CD14-positive monocyte (primary cell): ENCODE data around the gene TCF19. TPM values are rescaled to one million over a fixed set of nuclear protein-coding genes. Genes with fewer than 3 reads are reported as not detected.

Experiments used
- DNase-seq, 3 donors: peaks; one replicate each; pipeline ENCODE4 v3.0.0-alpha.2; 2011 to 2022
- H2AFZ ChIP-seq: 2 replicates; pipeline ENCODE4 v1.6.0; 2012; ENCODE audit warnings: mild to moderate bottlenecking, low read depth, low read length, inconsistent platforms; ENCODE audit not compliant: insufficient read depth, poor library complexity, severe bottlenecking
- H3K27ac ChIP-seq, 2 donors: 1 replicate in 1 of 2; 2 replicates in 1 of 2; pipeline ENCODE4 v1.5.1; 2012 to 2013; ENCODE audit warnings: low read length in 2 of 2, control low read depth in 1 of 2, inconsistent platforms in 1 of 2, low read depth in 1 of 2, mild to moderate bottlenecking in 1 of 2
- H3K27me3 ChIP-seq, 2 donors: one replicate each; pipeline versions ENCODE4 v1.6.0 to v1.6.1; 2011 to 2013; ENCODE audit warnings: low read length in 2 of 2; ENCODE audit not compliant: control insufficient read depth in 2 of 2, insufficient read depth in 2 of 2
- H3K36me3 ChIP-seq, 2 donors: replicated peaks in 1 of 2; 1 replicate in 1 of 2; 2 replicates in 1 of 2; pipeline versions ENCODE4 v1.5.1 to v1.6.1; 2012 to 2013; ENCODE audit warnings: low read length in 2 of 2, control low read depth in 1 of 2, inconsistent platforms in 1 of 2, mild to moderate bottlenecking in 1 of 2; ENCODE audit not compliant: insufficient read depth in 2 of 2, control insufficient read depth in 1 of 2
- H3K4me1 ChIP-seq, 2 donors: 1 replicate in 1 of 2; 2 replicates in 1 of 2; pipeline versions ENCODE4 v1.5.1 to v1.6.1; 2012 to 2013; ENCODE audit warnings: low read length in 2 of 2, control low read depth in 1 of 2, inconsistent platforms in 1 of 2, mild to moderate bottlenecking in 1 of 2, moderate library complexity in 1 of 2; ENCODE audit not compliant: insufficient read depth in 2 of 2, control insufficient read depth in 1 of 2
- H3K4me2 ChIP-seq: replicated peaks from 2 replicates; pipeline ENCODE3; 2012; ENCODE audit warnings: low read length, moderate library complexity, mild to moderate bottlenecking; ENCODE audit not compliant: poor library complexity, severe bottlenecking; ENCODE audit errors: extremely low read depth
- H3K4me3 ChIP-seq, 3 experiments: fragments of 200-600 bp in 1 of 3; sonication (generic) in 1 of 3; replicated peaks in 1 of 3; 1 replicate in 2 of 3; 2 replicates in 1 of 3; pipeline ENCODE4 v1.5.1; 2011 to 2013; ENCODE audit warnings: low read length in 3 of 3, mild to moderate bottlenecking in 3 of 3, control low read depth in 2 of 3, low read depth in 2 of 3, inconsistent platforms in 1 of 3, moderate library complexity in 1 of 3
- H3K79me2 ChIP-seq: 2 replicates; pipeline ENCODE4 v1.6.0; 2012; ENCODE audit warnings: mild to moderate bottlenecking, control low read depth, inconsistent platforms, low read length, moderate library complexity; ENCODE audit not compliant: insufficient read depth
- H3K9ac ChIP-seq: 2 replicates; pipeline ENCODE4 v1.6.0; 2017; ENCODE audit warnings: low read length, mild to moderate bottlenecking; ENCODE audit not compliant: insufficient read depth, poor library complexity, severe bottlenecking
- H3K9me3 ChIP-seq, 2 donors: replicated peaks in 1 of 2; 1 replicate in 1 of 2; 2 replicates in 1 of 2; pipeline versions ENCODE4 v1.5.1 to v1.6.1; 2012 to 2013; ENCODE audit warnings: low read length in 2 of 2, control low read depth in 1 of 2; ENCODE audit not compliant: control insufficient read depth in 1 of 2, insufficient read depth in 1 of 2
- H4K20me1 ChIP-seq: 2 replicates; pipeline ENCODE4 v1.6.0; 2012; ENCODE audit warnings: mild to moderate bottlenecking, low read length, control low read depth, moderate library complexity; ENCODE audit not compliant: insufficient read depth
- H3K27ac Mint-ChIP-seq, 7 donors: one replicate each; pipeline ENCODE4 v1.8.0; 2020; ENCODE audit warnings: mild to moderate bottlenecking in 7 of 7, mixed read lengths in 7 of 7, moderate library complexity in 6 of 7, inconsistent platforms in 2 of 7
- H3K27me3 Mint-ChIP-seq, 3 donors: one replicate each; pipeline ENCODE4 v1.8.0; 2021 to 2022; ENCODE audit warnings: low read depth in 3 of 3, mild to moderate bottlenecking in 3 of 3, mixed read lengths in 3 of 3, moderate library complexity in 3 of 3, inconsistent platforms in 1 of 3
- H3K36me3 Mint-ChIP-seq, 2 donors: one replicate each; pipeline ENCODE4 v1.8.0; 2020; ENCODE audit warnings: mixed read lengths in 2 of 2, inconsistent platforms in 1 of 2, mild to moderate bottlenecking in 1 of 2
- H3K4me1 Mint-ChIP-seq: one replicate; pipeline ENCODE4 v1.8.0; 2020; ENCODE audit warnings: mild to moderate bottlenecking, mixed read lengths
- H3K4me3 Mint-ChIP-seq, 2 donors: one replicate each; pipeline ENCODE4 v1.8.0; 2020; ENCODE audit warnings: mild to moderate bottlenecking in 2 of 2, mixed read lengths in 2 of 2, moderate library complexity in 1 of 2
- H3K9me3 Mint-ChIP-seq, 7 donors: one replicate each; pipeline ENCODE4 v1.8.0; 2020 to 2022; ENCODE audit warnings: mixed read lengths in 7 of 7, mild to moderate bottlenecking in 6 of 7, moderate library complexity in 6 of 7, inconsistent platforms in 2 of 7
- WGBS: methylation state at CpG from one replicate; pipeline ENCODE4 v1.1.5; 2013; ENCODE audit warnings: missing lambda C conversion rate; ENCODE audit not compliant: insufficient coverage; 5-methylcytosine and 5-hydroxymethylcytosine counted together
- intact Hi-C, 2 donors: fragments of 100-400 bp; cut with micrococcal nuclease; formaldehyde crosslinking; loops; one replicate each; pipeline versions ENCODE4 v1.15.0 to v1.15.1; 2023
- polyA plus RNA-seq, 3 donors: library from polyadenylated mRNA; depleted of rRNA in 1 of 3; unstranded in 2 of 3; stranded (reverse) in 1 of 3; fragments of 300-500 nt in 2 of 3; fragments of >200 nt in 1 of 3; fragmentation: Illumina TruSeq in 2 of 3; gene quantifications; 1 replicate in 2 of 3; 2 replicates in 1 of 3; pipeline ENCODE4 v1.2.3, GENCODE V29; 2012 to 2021
- TF ChIP-seq, protein P1 (sequence below): fragments of 200-600 bp; IDR thresholded peaks from one replicate; pipeline ENCODE4 v1.8.0; 2022; ENCODE audit warnings: antibody characterized with exemption, mild to moderate bottlenecking

Gene TCF19
- polyA plus RNA-seq, 3 donors: 0.75 to 1.1 (median 0.80) TPM

- WGBS: 55% methylated on average over 1 of the region's 2 CpGs
- no peak overlapping the region for H3K4me3 Mint-ChIP-seq
- Histone ChIP-seq H3K9me3 (no peaks in the 10 kb centered on the region), H3K4me2 (no peak overlapping the region), H3K4me3 (no peak overlapping the region), H3K4me1 (peaks cover 12 to 42% of the 10 kb centered on the region in 2 donors), H3K36me3 (no peaks in the 10 kb centered on the region), H3K27me3 (no peaks in the 10 kb centered on the region), H4K20me1 (no peaks in the 10 kb centered on the region), H3K27ac (no peak overlapping the region), H3K79me2 (peaks cover 6% of the 10 kb centered on the region), H3K9ac (no peak overlapping the region), H2AFZ (no peak overlapping the region)
- intact Hi-C loops: no loop called here
- no peak for DNase-seq
- H3K27ac Mint-ChIP-seq: peak overlapping the region in 2 of 7 donors; percentile 7 to 45
- peaks cover 0 to under 1% (median 0%) of the 10 kb centered on the region in 7 donors for H3K9me3 Mint-ChIP-seq
- H3K36me3 Mint-ChIP-seq: peaks cover 6 to 9% of the 10 kb centered on the region in 2 donors
- peaks cover 56% of the 10 kb centered on the region for H3K4me1 Mint-ChIP-seq
- TF ChIP-seq, protein P1, sequence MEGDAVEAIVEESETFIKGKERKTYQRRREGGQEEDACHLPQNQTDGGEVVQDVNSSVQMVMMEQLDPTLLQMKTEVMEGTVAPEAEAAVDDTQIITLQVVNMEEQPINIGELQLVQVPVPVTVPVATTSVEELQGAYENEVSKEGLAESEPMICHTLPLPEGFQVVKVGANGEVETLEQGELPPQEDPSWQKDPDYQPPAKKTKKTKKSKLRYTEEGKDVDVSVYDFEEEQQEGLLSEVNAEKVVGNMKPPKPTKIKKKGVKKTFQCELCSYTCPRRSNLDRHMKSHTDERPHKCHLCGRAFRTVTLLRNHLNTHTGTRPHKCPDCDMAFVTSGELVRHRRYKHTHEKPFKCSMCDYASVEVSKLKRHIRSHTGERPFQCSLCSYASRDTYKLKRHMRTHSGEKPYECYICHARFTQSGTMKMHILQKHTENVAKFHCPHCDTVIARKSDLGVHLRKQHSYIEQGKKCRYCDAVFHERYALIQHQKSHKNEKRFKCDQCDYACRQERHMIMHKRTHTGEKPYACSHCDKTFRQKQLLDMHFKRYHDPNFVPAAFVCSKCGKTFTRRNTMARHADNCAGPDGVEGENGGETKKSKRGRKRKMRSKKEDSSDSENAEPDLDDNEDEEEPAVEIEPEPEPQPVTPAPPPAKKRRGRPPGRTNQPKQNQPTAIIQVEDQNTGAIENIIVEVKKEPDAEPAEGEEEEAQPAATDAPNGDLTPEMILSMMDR: no peak
- peaks cover 0 to 3% (median 0%) of the 10 kb centered on the region in 3 donors for H3K27me3 Mint-ChIP-seq
Observed at GRCh38 chr6:31208506-31208905, 50.1 kb downstream of the TCF19 start.

DNA sequence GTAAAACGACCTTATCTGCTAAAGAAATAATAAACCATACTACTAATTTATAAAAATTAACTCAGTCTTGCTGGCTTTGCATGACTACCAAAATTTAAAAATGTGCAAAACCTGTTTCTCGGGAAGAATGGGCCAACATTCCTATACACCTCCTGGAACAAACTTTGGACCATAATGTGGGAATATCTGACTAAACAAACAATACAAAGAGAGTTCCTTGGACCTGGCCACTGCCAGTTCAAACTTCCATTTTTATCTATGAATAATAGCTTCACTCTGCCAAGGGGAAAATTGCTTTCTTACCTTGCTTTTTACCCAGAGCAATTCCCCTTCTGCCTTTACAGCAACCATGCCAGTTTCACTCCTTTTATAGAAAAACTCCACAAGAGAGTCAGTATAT, 50.7 kb downstream of the TCF19 start:
- Histone ChIP-seq H3K9me3 (no peaks in the 10 kb centered on the region), H3K27ac (no peak overlapping the region), H3K9ac (no peak overlapping the region), H3K79me2 (peaks cover 6% of the 10 kb centered on the region), H2AFZ (no peak overlapping the region), H3K4me1 (peaks cover 9 to 39% of the 10 kb centered on the region in 2 donors), H3K36me3 (no peaks in the 10 kb centered on the region), H3K4me3 (no peak overlapping the region), H3K4me2 (no peak overlapping the region), H3K27me3 (no peaks in the 10 kb centered on the region), H4K20me1 (no peaks in the 10 kb centered on the region)
- no CpG with 5 or more reads among the region's 2 CpGs for WGBS
- TF ChIP-seq, protein P1: no peak
- Mint-ChIP-seq H3K36me3 (peaks cover 6 to 9% of the 10 kb centered on the region in 2 donors), H3K9me3 (peaks cover 0 to 3% (median 0%) of the 10 kb centered on the region in 7 donors), H3K4me1 (peaks cover 54% of the 10 kb centered on the region), H3K4me3 (peak overlapping the region in 1 of 2 donors; percentile 5), H3K27me3 (peaks cover 0 to 3% (median 0%) of the 10 kb centered on the region in 3 donors), H3K27ac (peak overlapping the region in 5 of 7 donors; percentile 38 to 80 (median 64))
- DNase-seq: no peak
- intact Hi-C loops: no loop called here
